H1 (cell line): ENCODE measurements around the gene DND1. TPM values are rescaled to one million over a fixed set of nuclear protein-coding genes. Genes with fewer than 3 reads are reported as not detected.

Experiments used
- CTCF ChIA-PET: fragments of 300-600 bp; sonication (Branson Sonifier 250); formaldehyde crosslinking; loops from one replicate; lab custom pipeline; 2021; ENCODE audit not compliant: partially characterized antibody; lab: Charles Lee
- POLR2A ChIA-PET: fragments of 300-600 bp; sonication (Branson Sonifier 250); formaldehyde crosslinking; loops from one replicate; lab custom pipeline; 2021; ENCODE audit warnings: inconsistent platforms; ENCODE audit not compliant: partially characterized antibody; lab: Charles Lee
- DNase-seq, 2 experiments: peaks; one replicate each; pipeline versions ENCODE4 v3.0.0 to v3.0.0-alpha.2; 2010 to 2022; ENCODE audit warnings: low spot score in 2 of 2, low read depth in 1 of 2, mixed read lengths in 1 of 2
- FAIRE-seq: peaks from 2 replicates; lab custom pipeline; 2011; peaks lifted over from hg19 to GRCh38; lab: Jason Lieb, UNC
- H2AFZ ChIP-seq: 2 replicates; pipeline ENCODE4 v1.8.1; 2012; ENCODE audit warnings: low read length, inconsistent platforms
- H2AK5ac ChIP-seq: 2 replicates; pipeline ENCODE4 v1.6.1; 2013; ENCODE audit warnings: low read depth, low read length
- H2BK120ac ChIP-seq: replicated peaks from 2 replicates; pipeline ENCODE3; 2013; ENCODE audit warnings: low read depth, low read length, inconsistent platforms
- H2BK12ac ChIP-seq: 2 replicates; pipeline ENCODE4 v1.6.1; 2013; ENCODE audit warnings: low read depth, low read length
- H2BK15ac ChIP-seq: 2 replicates; pipeline ENCODE4 v1.6.1; 2013; ENCODE audit warnings: low read length
- H2BK20ac ChIP-seq: 2 replicates; pipeline ENCODE4 v1.6.1; 2013; ENCODE audit warnings: low read length
- H2BK5ac ChIP-seq: 2 replicates; pipeline ENCODE4 v1.6.1; 2013; ENCODE audit warnings: low read depth, low read length
- H3K14ac ChIP-seq: 2 replicates; pipeline ENCODE4 v1.6.1; 2013; ENCODE audit warnings: inconsistent platforms; ENCODE audit not compliant: insufficient read length
- H3K18ac ChIP-seq: 2 replicates; pipeline ENCODE4 v1.6.1; 2013; ENCODE audit warnings: low read length; ENCODE audit errors: extremely low read depth
- H3K23ac ChIP-seq: 2 replicates; pipeline ENCODE4 v1.6.1; 2013; ENCODE audit warnings: inconsistent platforms; ENCODE audit not compliant: insufficient read length
- H3K23me2 ChIP-seq: 2 replicates; pipeline ENCODE4 v1.6.1; 2013; ENCODE audit warnings: low read depth, low read length
- H3K27ac ChIP-seq: 2 replicates; pipeline ENCODE4 v1.6.1; 2011; ENCODE audit warnings: low read depth, low read length, inconsistent platforms
- H3K27me3 ChIP-seq, 4 experiments: replicated peaks in 1 of 4; 1 replicate in 1 of 4; 2 replicates in 3 of 4; pipeline versions ENCODE4 v1.6.1 to v1.8.1; 2011 to 2013; ENCODE audit warnings: low read length in 3 of 4, mild to moderate bottlenecking in 3 of 4, inconsistent platforms in 2 of 4, mixed read lengths in 2 of 4, moderate library complexity in 1 of 4; ENCODE audit not compliant: control insufficient read depth in 3 of 4, insufficient read depth in 3 of 4; ENCODE audit errors: extremely low read depth in 1 of 4
- H3K36me3 ChIP-seq, 4 experiments: 2 replicates each; pipeline versions ENCODE4 v1.6.1 to v1.8.1; 2011 to 2013; ENCODE audit warnings: mild to moderate bottlenecking in 4 of 4, low read length in 3 of 4, moderate library complexity in 2 of 4, control low read depth in 1 of 4, inconsistent platforms in 1 of 4; ENCODE audit not compliant: insufficient read depth in 4 of 4, control insufficient read depth in 2 of 4
- H3K4ac ChIP-seq: replicated peaks from 2 replicates; pipeline ENCODE3; 2013; ENCODE audit warnings: low read length, low read depth, mixed read lengths, inconsistent platforms; ENCODE audit not compliant: insufficient read length
- H3K4me1 ChIP-seq, 4 experiments: replicated peaks in 1 of 4; 1 replicate in 1 of 4; 2 replicates in 3 of 4; pipeline versions ENCODE4 v1.6.1 to v1.8.1; 2011 to 2013; ENCODE audit warnings: low read length in 3 of 4, inconsistent platforms in 2 of 4, mixed read lengths in 1 of 4; ENCODE audit not compliant: insufficient read depth in 4 of 4, control insufficient read depth in 3 of 4
- H3K4me2 ChIP-seq, 2 experiments: 2 replicates each; pipeline versions ENCODE4 v1.6.1 to v1.8.1; 2011 to 2013; ENCODE audit warnings: low read depth in 2 of 2, low read length in 2 of 2, control low read depth in 1 of 2, inconsistent platforms in 1 of 2, mild to moderate bottlenecking in 1 of 2; ENCODE audit not compliant: insufficient read depth in 1 of 2
- H3K4me3 ChIP-seq, 4 experiments: fragments of 200-600, 300-600 bp in 1 of 4; sonication (generic), shearing (Covaris generic), sonication (Bioruptor Twin) in 1 of 4; 2 replicates each; pipeline versions ENCODE4 v1.5.1 to v1.8.1; 2011 to 2016; ENCODE audit warnings: low read length in 4 of 4, low read depth in 3 of 4, control low read depth in 2 of 4, inconsistent platforms in 2 of 4, mild to moderate bottlenecking in 2 of 4, mixed read lengths in 1 of 4, moderate library complexity in 1 of 4; ENCODE audit not compliant: insufficient read depth in 2 of 4; ENCODE audit errors: extremely low read depth in 1 of 4
- H3K56ac ChIP-seq: replicated peaks from 2 replicates; pipeline ENCODE3; 2013; ENCODE audit warnings: low read depth, mild to moderate bottlenecking, mixed read lengths, low read length, inconsistent platforms; ENCODE audit not compliant: insufficient read length
- H3K79me1 ChIP-seq: 2 replicates; pipeline ENCODE4 v1.6.1; 2013; ENCODE audit warnings: low read depth, low read length, control low read depth
- H3K79me2 ChIP-seq, 2 experiments: 2 replicates each; pipeline versions ENCODE4 v1.6.1 to v1.8.1; 2012 to 2013; ENCODE audit warnings: low read length in 2 of 2, mild to moderate bottlenecking in 2 of 2, inconsistent platforms in 1 of 2; ENCODE audit not compliant: insufficient read depth in 2 of 2, control insufficient read depth in 1 of 2
- H3K9ac ChIP-seq, 4 experiments: replicated peaks in 1 of 4; 1 replicate in 1 of 4; 2 replicates in 3 of 4; pipeline versions ENCODE4 v1.6.1 to v1.8.1; 2011 to 2013; ENCODE audit warnings: low read depth in 3 of 4, low read length in 3 of 4, control low read depth in 2 of 4, mild to moderate bottlenecking in 2 of 4, moderate library complexity in 2 of 4, inconsistent platforms in 1 of 4; ENCODE audit errors: extremely low read depth in 1 of 4
- H3K9me3 ChIP-seq, 2 experiments: 2 replicates each; pipeline versions ENCODE4 v1.6.1 to v1.8.1; 2012 to 2013; ENCODE audit warnings: mild to moderate bottlenecking in 2 of 2, moderate library complexity in 2 of 2, control low read depth in 1 of 2, inconsistent platforms in 1 of 2, low read depth in 1 of 2, low read length in 1 of 2, mixed read lengths in 1 of 2; ENCODE audit not compliant: insufficient read depth in 2 of 2
- H4K20me1 ChIP-seq, 2 experiments: replicated peaks in 1 of 2; 2 replicates each; pipeline versions ENCODE3 to v1.8.1; 2011 to 2013; ENCODE audit warnings: inconsistent platforms in 2 of 2, low read length in 2 of 2, mild to moderate bottlenecking in 1 of 2; ENCODE audit not compliant: insufficient read depth in 2 of 2, control insufficient read depth in 1 of 2
- H4K5ac ChIP-seq: 2 replicates; pipeline ENCODE4 v1.6.1; 2013; ENCODE audit warnings: low read length, low read depth, mixed read lengths, inconsistent platforms; ENCODE audit not compliant: insufficient read length
- H4K8ac ChIP-seq: 2 replicates; pipeline ENCODE4 v1.8.0; 2013; ENCODE audit warnings: mild to moderate bottlenecking, moderate library complexity, low read length, inconsistent platforms; ENCODE audit not compliant: insufficient read depth; ENCODE audit errors: extremely low read depth
- H4K91ac ChIP-seq: replicated peaks from 2 replicates; pipeline ENCODE3; 2013; ENCODE audit warnings: low read length, mixed read lengths, inconsistent platforms; ENCODE audit not compliant: insufficient read length
- CBX5 ChIP-seq: fragments of 300-800, 300-1000 bp; sonication (generic); IDR thresholded peaks from 2 replicates; pipeline ENCODE4 v1.7.1; 2016; ENCODE audit warnings: antibody characterized with exemption, low read length, low read depth
- CHD2 ChIP-seq: IDR thresholded peaks from 2 replicates; pipeline ENCODE4 v1.6.1; 2012; ENCODE audit warnings: low read length, improper control_type of control experiment
- CTBP2 ChIP-seq: IDR thresholded peaks from 2 replicates; pipeline ENCODE4 v1.7.0; 2011; ENCODE audit warnings: borderline replicate concordance, mild to moderate bottlenecking, moderate library complexity, mixed read lengths, low read length; ENCODE audit not compliant: insufficient read depth, insufficient read length
- FOSL1 ChIP-seq: IDR thresholded peaks from 2 replicates; pipeline ENCODE4 v1.6.1; 2011; ENCODE audit warnings: mild to moderate bottlenecking, low read depth, low read length, moderate library complexity; ENCODE audit not compliant: insufficient read depth
- KDM4A ChIP-seq: IDR thresholded peaks from one replicate; pipeline ENCODE4 v1.7.1; 2012; ENCODE audit warnings: low read depth, mild to moderate bottlenecking, moderate library complexity, low read length, inconsistent platforms; ENCODE audit not compliant: severe bottlenecking
- KDM5A ChIP-seq: fragments of 200-600 bp; IDR thresholded peaks from 2 replicates; pipeline ENCODE4 v1.7.1; 2012; ENCODE audit warnings: mild to moderate bottlenecking, low read length, inconsistent platforms, mixed read lengths
- RFX5 ChIP-seq: IDR thresholded peaks from 2 replicates; pipeline ENCODE4 v1.6.1; 2011; ENCODE audit warnings: low read depth, low read length, improper control_type of control experiment, borderline replicate concordance
- SIX5 ChIP-seq: IDR thresholded peaks from 2 replicates; pipeline ENCODE4 v1.6.1; 2011; ENCODE audit warnings: mild to moderate bottlenecking, low read depth, low read length
- SP1 ChIP-seq: IDR thresholded peaks from 2 replicates; pipeline ENCODE4 v1.6.1; 2011; ENCODE audit warnings: low read depth, low read length
- SRF ChIP-seq: IDR thresholded peaks from 2 replicates; pipeline ENCODE4 v1.6.1; 2011; ENCODE audit warnings: mild to moderate bottlenecking, low read depth, low read length, moderate library complexity
- ZNF274 ChIP-seq: IDR thresholded peaks from 2 replicates; pipeline ENCODE4 v1.7.0; 2012; ENCODE audit warnings: low read length, borderline replicate concordance; ENCODE audit errors: extremely low read depth
- WGBS, 2 experiments: shearing (Covaris generic) in 1 of 2; methylation state at CpG; one replicate each; pipeline versions ENCODE4 v1.1.6 to v1.1.7; 2013 to 2015; ENCODE audit warnings: low lambda C conversion rate in 2 of 2, mixed read lengths in 2 of 2, inconsistent platforms in 1 of 2, low coverage in 1 of 2, missing lambda C conversion rate in 1 of 2; ENCODE audit not compliant: insufficient replicate concordance in 2 of 2, insufficient coverage in 1 of 2, insufficient read length in 1 of 2; ENCODE audit errors: extremely low coverage in 1 of 2, missing lambda C conversion rate in 1 of 2; 5-methylcytosine and 5-hydroxymethylcytosine counted together
- polyA plus RNA-seq, 7 experiments: library from polyadenylated mRNA; depleted of rRNA in 3 of 7; stranded (reverse) in 5 of 7; unstranded in 2 of 7; fragments of >200 nt in 5 of 7; fragments of 200-250 nt in 2 of 7; gene quantifications; 1 replicate in 5 of 7; 2 replicates in 1 of 7; 4 replicates in 1 of 7; pipeline versions ENCODE4 v1.2.1 to v1.2.3, GENCODE V29; 2011 to 2013; ENCODE audit warnings: missing spikeins in 2 of 7, mixed read lengths in 2 of 7
- total RNA-seq: library from RNA; stranded (reverse); fragmentation: NEBNext Ultra II Directional; extraction: Animal tissue kit (Norgen Biotek cat#: 25700); gene quantifications from 2 replicates; pipeline ENCODE4 v1.2.1, GENCODE V29; 2021
- TF ChIP-seq, protein P1 (sequence below): IDR thresholded peaks from 2 replicates; pipeline ENCODE4 v1.6.1; 2012; ENCODE audit warnings: inconsistent platforms

The DND1 gene
- total and polyA plus RNA-seq, 2 of the 8 experiments (the other 6 are each of a cell fraction or from before 2014, with no cell fraction given) = 0.41 to 2.1 TPM

DNA sequence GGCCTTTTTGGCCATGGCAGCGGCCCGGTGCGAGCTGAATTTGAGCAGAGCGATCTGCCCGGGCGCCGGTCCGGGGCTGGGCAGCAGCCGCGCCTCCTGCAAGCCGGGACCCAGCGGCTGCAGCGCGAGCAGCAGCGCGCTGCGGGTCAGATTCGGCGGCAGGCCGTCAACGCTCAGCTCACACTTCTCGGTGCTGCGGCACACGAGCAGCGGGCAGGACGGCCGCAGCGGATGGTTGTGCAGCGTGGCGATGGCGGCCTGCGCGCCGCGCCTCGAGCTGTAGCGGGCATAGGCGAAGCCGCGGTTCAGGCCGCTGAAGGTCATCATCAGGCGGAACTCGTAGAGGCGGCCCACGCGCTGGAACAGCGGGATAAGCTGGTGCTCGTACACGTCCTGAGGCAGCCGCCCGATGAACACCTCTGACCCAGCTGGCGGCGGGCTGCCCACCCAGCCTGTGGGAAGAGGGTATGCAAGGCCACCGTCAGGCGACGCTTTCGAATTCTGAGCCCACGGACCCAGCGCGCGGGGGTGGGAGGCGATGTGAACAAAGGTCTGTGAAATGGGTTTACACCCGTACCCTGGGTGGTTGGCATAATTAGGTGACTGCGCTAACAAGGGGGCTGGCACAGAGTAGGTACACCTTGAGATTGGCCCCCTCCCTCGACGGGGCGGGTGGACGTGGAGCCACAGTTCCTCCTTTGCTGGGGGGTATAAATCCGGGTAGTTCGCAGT, 755 bp downstream of the DND1 start:
- Histone ChIP-seq H3K27me3 (no peaks in the 10 kb centered on the region), H3K27ac (no peak overlapping the region), H3K4me2 (peak overlapping the region in 1 of 2 experiments; percentile 33; a peak in 3 of 4 replicates), H3K4ac (no peak overlapping the region), H3K14ac (no peak overlapping the region), H3K23ac (no peak overlapping the region), H4K5ac (no peak overlapping the region), H3K4me3 (no peak overlapping the region), H2AK5ac (no peak overlapping the region), H4K8ac (no peak overlapping the region), H3K79me2 (no peaks in the 10 kb centered on the region), H2BK12ac (no peak overlapping the region), H3K9me3 (no peaks in the 10 kb centered on the region), H2BK120ac (no peak overlapping the region), H3K18ac (no peak overlapping the region; the same call in 1 of the 2 replicates), H4K20me1 (peaks cover 0 to 4% of the 10 kb centered on the region in 2 experiments), H3K9ac (no peak overlapping the region), H2BK5ac (peak overlapping the region; percentile 52; the same call in 1 of the 2 replicates), H2BK15ac (no peak overlapping the region), H2AFZ (no peak overlapping the region), H2BK20ac (no peak overlapping the region), H3K56ac (no peak overlapping the region), H4K91ac (no peak overlapping the region), H3K79me1 (peaks cover 3% of the 10 kb centered on the region; the same call in 1 of the 2 replicates), H3K23me2 (no peaks in the 10 kb centered on the region), H3K4me1 (no peaks in the 10 kb centered on the region; a peak in 1 of 7 replicates), H3K36me3 (peaks cover 15 to 64% (median 49%) of the 10 kb centered on the region in 4 experiments)
- ChIA-PET POLR2A (interaction anchor here (0.9 to 3.9 kb wide), 17 partner anchors 8 to 370 kb away, joined by 3 to 26 read pairs (median 4); partner anchors contain the start of genes EIF4EBP3, HARS1, HARS2 and IK), CTCF (interaction anchor here (1.1 kb wide), 1 partner anchor 37 kb away, joined by 4 read pairs; no protein-coding TSS in a partner anchor)
- peak in 1 of 2 experiments; percentile 52 for DNase-seq
- 95% methylated on average over 50 of the region's 70 CpGs; no CpG with 5 or more reads in 1 of the 2 experiments for WGBS, 2 experiments
- no peak for FAIRE-seq
- TF ChIP-seq FOSL1 = no peak
- TF ChIP-seq, protein P1, sequence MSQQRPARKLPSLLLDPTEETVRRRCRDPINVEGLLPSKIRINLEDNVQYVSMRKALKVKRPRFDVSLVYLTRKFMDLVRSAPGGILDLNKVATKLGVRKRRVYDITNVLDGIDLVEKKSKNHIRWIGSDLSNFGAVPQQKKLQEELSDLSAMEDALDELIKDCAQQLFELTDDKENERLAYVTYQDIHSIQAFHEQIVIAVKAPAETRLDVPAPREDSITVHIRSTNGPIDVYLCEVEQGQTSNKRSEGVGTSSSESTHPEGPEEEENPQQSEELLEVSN = no peak
- no peak for TF ChIP-seq CTBP2
- TF ChIP-seq SP1 = no peak
- TF ChIP-seq KDM5A = no peak
- TF ChIP-seq SRF = no peak
- no peak for TF ChIP-seq CHD2
- TF ChIP-seq RFX5 = no peak
- TF ChIP-seq SIX5 = no peak
- TF ChIP-seq ZNF274 = no peak
- TF ChIP-seq CBX5 = no peak
- no peak for TF ChIP-seq KDM4A
